Muscle of leg (tissue), 11 donors: ENCODE data around the gene EIF4ENIF1. TPM values are rescaled to one million over a fixed set of nuclear protein-coding genes. Genes with fewer than 3 reads are reported as not detected.
"Not testable (repeated sequence)": the region's sequence is repeated elsewhere in the genome, so short reads cannot be mapped to it uniquely, and the experiment has no call there.

Experiments
- DNase-seq: peaks from one replicate; pipeline ENCODE4 v3.0.0; 2013
- H3K27ac ChIP-seq: one replicate; pipeline ENCODE4 v1.5.1; 2013; ENCODE audit warnings: mild to moderate bottlenecking, low read length, control low read depth
- H3K27me3 ChIP-seq: one replicate; pipeline ENCODE4 v1.6.1; 2013; ENCODE audit warnings: low read length; ENCODE audit not compliant: control insufficient read depth, insufficient read depth
- H3K36me3 ChIP-seq: one replicate; pipeline ENCODE4 v1.6.1; 2013; ENCODE audit warnings: low read length; ENCODE audit not compliant: control insufficient read depth, insufficient read depth
- H3K4me1 ChIP-seq: one replicate; pipeline ENCODE4 v1.6.1; 2013; ENCODE audit warnings: low read length; ENCODE audit not compliant: control insufficient read depth, insufficient read depth
- H3K4me3 ChIP-seq: one replicate; pipeline ENCODE4 v1.5.1; 2013; ENCODE audit warnings: low read length, control low read depth
- H3K9me3 ChIP-seq: replicated peaks from 2 replicates; pipeline ENCODE4 v1.6.1; 2013; ENCODE audit warnings: low read depth, low read length; ENCODE audit not compliant: control insufficient read depth
- WGBS: methylation state at CpG from one replicate; pipeline ENCODE4 v1.1.5; 2013; ENCODE audit warnings: missing lambda C conversion rate; ENCODE audit not compliant: insufficient coverage; 5-methylcytosine and 5-hydroxymethylcytosine counted together
- polyA plus RNA-seq, 8 donors: library from polyadenylated mRNA; unstranded; fragments of 120-200 nt; gene quantifications; one replicate each; pipeline versions ENCODE4 v1.2.1 to v1.2.3, GENCODE V29; 2013; ENCODE audit warnings: inconsistent platforms in 1 of 8, low replicate concordance in 1 of 8; ENCODE audit not compliant: insufficient read length in 8 of 8, insufficient read depth in 1 of 8
- total RNA-seq: library from RNA; stranded (reverse); fragments of 120-200 nt; gene quantifications from one replicate; pipeline ENCODE4 v1.2.4, GENCODE V29; 2013

Gene EIF4ENIF1
- total and polyA plus RNA-seq, 9 donors, result 10.6 to 32.8 (median 29.5) TPM

- H3K27ac ChIP-seq, result no peak overlapping the region
- no peaks in the 10 kb centered on the region for H3K36me3 ChIP-seq
- DNase-seq, result no peak
- peaks cover 2% of the 10 kb centered on the region for H3K9me3 ChIP-seq
- H3K4me1 ChIP-seq, result no peaks in the 10 kb centered on the region
- H3K27me3 ChIP-seq, result no peaks in the 10 kb centered on the region
- H3K4me3 ChIP-seq, result no peak overlapping the region
- 86% methylated on average over 1 of the region's 6 CpGs for WGBS
Measured at GRCh38 chr22:31509061-31509762, 19.6 kb upstream of the EIF4ENIF1 start.

GRCh38 chr22:31508536-31508935 lies 18.9 kb upstream of the EIF4ENIF1 start:
- Histone ChIP-seq H3K9me3 (peaks cover 2% of the 10 kb centered on the region), H3K36me3 (no peaks in the 10 kb centered on the region), H3K4me1 (no peaks in the 10 kb centered on the region), H3K4me3 (no peak overlapping the region), H3K27me3 (no peaks in the 10 kb centered on the region), H3K27ac (no peak overlapping the region)
- 100% methylated on average over 2 of the region's 4 CpGs for WGBS
- no peak for DNase-seq

- H3K4me1 ChIP-seq, H3K9me3 ChIP-seq, H3K36me3 ChIP-seq, H3K27ac ChIP-seq, DNase-seq, H3K27me3 ChIP-seq, H3K4me3 ChIP-seq: not testable (repeated sequence)
Measured at GRCh38 chr22:31507517-31507916, 17.9 kb upstream of the EIF4ENIF1 start.

GRCh38 chr22:31504282-31504681 lies 14.6 kb upstream of the EIF4ENIF1 start:
- no peaks in the 10 kb centered on the region for H3K27me3 ChIP-seq
- WGBS, result 100% methylated on average over 2 of the region's 4 CpGs
- no peak overlapping the region for H3K4me3 ChIP-seq
- no peaks in the 10 kb centered on the region for H3K4me1 ChIP-seq
- no peaks in the 10 kb centered on the region for H3K36me3 ChIP-seq
- no peak for DNase-seq
- no peak overlapping the region for H3K27ac ChIP-seq
- peaks cover 2% of the 10 kb centered on the region for H3K9me3 ChIP-seq

- H3K36me3 ChIP-seq, result no peaks in the 10 kb centered on the region
- peaks cover 2% of the 10 kb centered on the region for H3K9me3 ChIP-seq
- H3K4me1 ChIP-seq, result no peaks in the 10 kb centered on the region
- no peak overlapping the region for H3K27ac ChIP-seq
- no peaks in the 10 kb centered on the region for H3K27me3 ChIP-seq
- no peak overlapping the region for H3K4me3 ChIP-seq
- 87% methylated on average over 2 of the region's 14 CpGs for WGBS
- no peak for DNase-seq
Measured at GRCh38 chr22:31503211-31503964, 13.7 kb upstream of the EIF4ENIF1 start.

DNA sequence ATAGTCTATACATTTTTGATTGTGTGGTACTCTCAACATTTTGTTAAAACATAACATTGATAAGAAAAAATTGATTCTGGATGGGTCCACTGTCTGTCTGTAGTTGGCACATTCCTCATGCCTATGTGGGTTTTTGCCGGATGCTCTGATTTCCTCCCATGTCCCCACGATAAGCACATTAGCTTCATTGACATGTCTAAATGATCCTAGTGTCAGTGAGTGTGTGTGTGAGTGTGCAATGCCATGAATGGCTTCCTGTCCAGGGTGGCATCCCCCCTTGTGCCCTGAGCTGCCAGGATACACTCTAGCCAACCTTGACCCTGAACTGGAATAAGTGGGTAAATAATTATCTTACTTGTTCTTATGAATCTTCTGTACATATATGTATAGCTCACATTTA lies 12.1 kb upstream of the EIF4ENIF1 start:
- Histone ChIP-seq H3K27me3 (no peaks in the 10 kb centered on the region), H3K27ac (no peak overlapping the region), H3K4me3 (no peak overlapping the region), H3K4me1 (peaks cover 4% of the 10 kb centered on the region), H3K9me3 (peaks cover 5% of the 10 kb centered on the region), H3K36me3 (no peaks in the 10 kb centered on the region)
- no peak for DNase-seq
- WGBS, result no CpG with 5 or more reads among the region's 2 CpGs

- Histone ChIP-seq H3K4me3 (peak overlapping the region; percentile 66), H3K36me3 (no peaks in the 10 kb centered on the region), H3K27ac (no peak overlapping the region), H3K27me3 (no peaks in the 10 kb centered on the region), H3K9me3 (peaks cover 5% of the 10 kb centered on the region), H3K4me1 (peaks cover 7% of the 10 kb centered on the region)
- no peak for DNase-seq
- WGBS, result no CpG with 5 or more reads among the region's 10 CpGs
Measured at GRCh38 chr22:31497148-31497938, 7.7 kb upstream of the EIF4ENIF1 start.

GRCh38 chr22:31496735-31497146 lies 7.1 kb upstream of the EIF4ENIF1 start:
- Histone ChIP-seq H3K4me3 (peak overlapping the region; percentile 66), H3K9me3 (peaks cover 5% of the 10 kb centered on the region), H3K36me3 (peaks cover 3% of the 10 kb centered on the region), H3K27ac (peak overlapping the region; percentile 40), H3K4me1 (peaks cover 7% of the 10 kb centered on the region), H3K27me3 (no peaks in the 10 kb centered on the region)
- no peak for DNase-seq
- WGBS, result 2% methylated on average over 24 of the region's 30 CpGs

DNA sequence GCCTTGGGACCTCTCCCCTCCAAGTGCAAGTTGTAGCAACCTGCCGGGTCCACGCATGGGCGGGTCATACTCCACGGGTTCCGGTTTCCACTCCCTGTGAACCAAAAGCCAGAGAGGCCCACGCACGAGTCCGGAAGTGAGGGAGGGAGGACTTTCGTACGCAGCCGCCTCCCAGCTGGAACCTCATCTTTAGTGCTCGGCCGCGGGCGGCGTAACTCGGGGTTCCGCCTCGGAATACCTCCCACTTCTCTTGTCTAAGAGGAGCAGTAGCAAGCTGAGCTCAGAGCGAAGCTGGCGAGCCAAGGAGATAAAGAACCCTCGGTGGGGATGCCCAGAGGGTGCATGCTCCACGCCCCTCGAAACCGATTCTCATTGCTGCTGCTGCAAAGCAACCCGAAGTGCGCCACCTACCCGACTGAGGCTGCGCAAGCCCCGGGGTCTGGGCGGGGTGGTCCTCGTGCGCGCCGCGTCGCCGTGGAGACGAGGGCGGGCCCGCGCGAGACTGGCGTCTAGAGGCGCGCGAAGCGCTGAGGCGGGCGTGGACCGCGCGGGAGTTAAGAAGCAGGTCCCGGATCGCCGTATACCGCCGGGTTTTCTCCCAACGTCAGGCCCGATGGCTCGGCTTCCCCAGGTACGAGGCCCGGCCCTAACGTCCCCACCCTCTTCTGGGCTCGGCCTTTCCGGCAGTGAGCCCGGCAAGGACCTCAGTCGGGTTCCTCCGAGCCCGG lies 6.5 kb upstream of the EIF4ENIF1 start, which contains the start of gene SFI1:
Gene SFI1 (plus strand): TSS at position 530 of the 728 bp plus-strand sequence. CDS start 11,749 bp downstream, outside the sequence.
- peak within 1 kb of the TSS; percentile 66 for H3K4me3 ChIP-seq
- peak within 1 kb of the TSS; percentile 79 for H3K27ac ChIP-seq
- under 1% methylated on average over 55 of the region's 70 CpGs for WGBS
- peaks cover 3% of the 10 kb centered on the region for H3K36me3 ChIP-seq
- no peaks in the 10 kb centered on the region for H3K27me3 ChIP-seq
- H3K4me1 ChIP-seq, result peaks cover 9% of the 10 kb centered on the region
- peaks cover 5% of the 10 kb centered on the region for H3K9me3 ChIP-seq
- peak; percentile 95 for DNase-seq
